Stimulated activated CD8-positive, alpha-beta memory T cell treated with anti-CD3 and anti-CD28 coated beads, Interleukin-2, amount 100 ng/mL, for 48 hours (primary cell): Measurements from ENCODE around the gene TCTA.
"Not testable (repeated sequence)": the region's sequence is repeated elsewhere in the genome, so short reads cannot be mapped to it uniquely, and the experiment has no call there.

Experiments used
- DNase-seq, 2 donors: peaks; one replicate each; pipeline ENCODE4 v3.0.0-alpha.2; 2020; ENCODE audit warnings: low read depth in 2 of 2

Gene TCTA, protein sequence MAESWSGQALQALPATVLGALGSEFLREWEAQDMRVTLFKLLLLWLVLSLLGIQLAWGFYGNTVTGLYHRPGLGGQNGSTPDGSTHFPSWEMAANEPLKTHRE

DNA sequence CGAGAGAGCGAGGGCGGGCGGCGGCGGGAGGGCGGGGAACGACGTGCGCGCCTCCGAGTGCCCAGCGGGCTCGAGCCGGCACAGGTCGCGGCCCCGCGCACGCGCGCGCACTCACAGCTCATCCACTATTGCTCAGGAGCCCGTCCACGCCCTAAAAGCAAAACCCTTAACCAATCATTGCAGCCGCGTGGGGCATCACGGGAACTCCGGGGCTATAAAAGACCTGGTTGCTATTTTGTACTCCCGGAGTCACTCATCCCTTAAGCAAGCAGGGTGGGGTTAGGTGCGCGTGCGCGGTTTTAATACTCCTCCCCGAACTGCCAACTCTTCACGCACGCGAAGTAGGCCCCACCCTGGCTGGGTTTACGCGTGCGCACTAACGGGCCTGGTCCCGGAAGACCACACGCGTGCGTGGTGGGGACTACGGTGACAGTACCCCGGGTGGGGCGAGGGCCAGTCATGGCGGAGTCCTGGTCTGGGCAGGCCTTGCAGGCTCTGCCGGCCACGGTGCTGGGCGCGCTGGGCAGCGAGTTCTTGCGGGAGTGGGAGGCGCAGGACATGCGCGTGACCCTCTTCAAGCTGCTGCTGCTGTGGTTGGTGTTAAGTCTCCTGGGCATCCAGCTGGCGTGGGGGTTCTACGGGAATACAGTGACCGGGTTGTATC lies at the start of gene TCTA, which contains the start of gene RHOA:
TSS of gene TCTA (plus strand) at position 456 of the 664 bp plus-strand sequence. CDS start at position 460, 4 bp downstream.
TSS of gene RHOA (minus strand) at position 9 of the 664 bp plus-strand sequence. CDS start 36,387 bp downstream, outside the sequence.
- DNase-seq, result peak; percentile 97 to 98

DNA sequence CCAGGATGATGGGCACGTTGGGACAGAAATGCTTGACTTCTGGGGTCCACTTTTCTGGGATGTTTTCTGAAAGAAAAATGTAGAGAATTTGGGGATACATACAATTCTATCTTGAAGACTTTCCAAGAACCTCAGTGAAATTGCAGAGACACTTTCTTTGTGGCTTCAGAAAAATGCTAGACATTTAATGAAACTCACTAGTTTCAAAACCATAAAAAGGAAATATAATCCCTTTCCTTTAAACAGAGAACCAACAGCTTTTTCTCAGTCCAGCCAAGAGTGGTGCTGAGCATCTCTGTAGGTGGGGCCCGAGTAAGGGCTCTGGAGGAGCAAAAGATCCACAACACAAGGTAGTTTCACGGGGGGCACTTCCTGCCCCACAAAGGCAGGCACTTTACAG lies 49.7 kb upstream of the TCTA start:
- no peak for DNase-seq

DNA sequence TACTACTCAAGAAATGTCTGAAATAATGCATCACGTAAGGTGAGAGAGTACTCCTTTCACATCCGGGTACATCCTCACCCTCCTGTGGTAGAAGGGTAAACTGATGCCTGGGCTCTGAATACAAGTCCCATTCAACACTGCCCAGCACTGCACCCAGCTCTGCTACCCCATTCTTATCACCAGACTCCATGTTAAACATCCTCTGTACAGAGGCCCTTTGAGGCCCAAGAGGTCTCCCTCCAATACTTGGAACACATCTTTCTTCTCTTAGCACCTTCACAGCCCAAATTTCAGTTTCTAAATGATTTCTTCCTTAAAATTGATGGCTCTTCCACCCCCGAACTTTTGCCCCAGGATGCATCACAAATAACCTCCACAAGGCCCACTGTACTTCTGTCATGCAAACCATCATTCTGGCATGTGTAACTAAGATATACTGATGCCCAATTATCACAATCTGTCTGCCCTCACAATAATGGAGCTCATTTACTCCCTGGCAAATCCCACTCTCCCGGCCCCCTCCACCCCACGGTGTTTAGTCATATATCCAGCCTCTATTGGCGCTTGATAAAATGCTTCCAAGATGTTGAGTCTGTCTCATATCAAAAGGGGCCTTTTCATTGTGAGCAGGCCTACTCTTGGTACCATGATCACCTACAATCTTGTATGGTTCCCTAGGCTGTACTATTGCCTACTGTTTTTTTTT lies 41.5 kb upstream of the TCTA start:
- no peak for DNase-seq

DNA sequence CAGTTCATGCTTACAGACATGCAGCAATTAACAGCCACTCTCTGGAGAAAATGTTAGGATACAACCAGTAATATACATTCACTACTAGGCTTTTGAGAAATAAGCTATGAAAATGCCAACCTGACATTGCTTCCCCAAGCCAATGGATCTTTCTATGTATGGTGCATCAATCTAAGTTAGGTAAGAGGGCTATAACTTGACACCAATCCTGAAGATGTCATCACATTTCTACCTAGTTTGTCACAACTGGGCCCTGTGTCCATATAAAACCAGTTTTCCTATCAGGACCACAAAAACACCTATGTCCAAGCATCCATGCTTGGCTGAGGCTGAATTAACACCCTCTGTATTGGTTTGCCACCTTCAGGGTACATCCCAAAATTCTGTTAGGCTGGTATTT lies 40.3 kb upstream of the TCTA start:
- DNase-seq, result no peak

DNA sequence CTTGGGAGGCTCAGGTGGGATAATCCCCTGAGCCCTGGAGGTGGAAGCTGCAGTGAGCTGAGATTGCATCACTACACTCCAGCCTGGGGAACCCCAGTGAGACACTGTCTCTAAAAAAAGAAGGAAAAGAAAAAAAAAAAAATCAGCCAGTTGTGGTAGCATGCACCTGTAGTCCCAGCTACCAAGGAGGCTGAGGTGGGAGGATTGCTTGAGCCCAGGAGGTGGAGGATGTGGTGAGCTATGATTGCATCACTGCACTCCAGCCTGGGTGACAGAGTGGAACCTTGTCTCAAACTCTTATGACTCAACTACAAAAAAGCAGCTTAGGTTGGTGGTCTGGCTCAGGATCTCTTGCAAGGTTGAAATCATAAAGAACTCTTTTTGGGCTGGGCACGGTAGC lies 34.7 kb upstream of the TCTA start:
- DNase-seq, result peak; percentile 22 to 52

DNA sequence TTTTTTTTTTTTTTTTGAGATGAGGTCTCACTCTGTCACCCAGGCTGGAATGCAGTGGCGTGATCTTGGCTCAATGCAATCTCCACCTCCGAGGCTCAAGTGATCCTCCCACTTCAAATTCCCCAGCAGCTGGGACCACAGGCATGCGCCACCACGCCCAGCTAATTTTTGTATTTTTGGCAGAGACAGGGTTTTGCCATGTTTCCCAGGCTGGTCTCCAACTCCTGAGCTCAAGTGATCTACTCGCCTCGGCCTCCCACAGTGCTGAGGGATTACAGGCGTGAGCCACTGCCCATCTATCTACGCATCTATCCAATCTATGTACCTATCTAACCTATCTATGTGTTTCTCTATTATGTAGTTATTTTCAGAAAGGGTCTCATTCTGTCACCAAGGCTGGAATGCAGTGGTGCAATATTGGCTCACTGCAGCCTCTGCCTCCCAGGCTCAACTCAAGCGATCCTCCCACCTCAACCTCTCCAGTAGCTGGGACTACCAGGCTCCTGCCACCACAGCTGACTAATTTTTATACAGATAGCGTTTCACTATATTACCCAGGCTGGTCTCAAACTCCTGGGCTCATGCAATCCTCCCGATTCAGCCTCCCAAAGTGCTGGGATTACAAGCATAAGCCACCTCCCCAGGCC lies 33.9 kb upstream of the TCTA start:
- DNase-seq, result no peak

DNA sequence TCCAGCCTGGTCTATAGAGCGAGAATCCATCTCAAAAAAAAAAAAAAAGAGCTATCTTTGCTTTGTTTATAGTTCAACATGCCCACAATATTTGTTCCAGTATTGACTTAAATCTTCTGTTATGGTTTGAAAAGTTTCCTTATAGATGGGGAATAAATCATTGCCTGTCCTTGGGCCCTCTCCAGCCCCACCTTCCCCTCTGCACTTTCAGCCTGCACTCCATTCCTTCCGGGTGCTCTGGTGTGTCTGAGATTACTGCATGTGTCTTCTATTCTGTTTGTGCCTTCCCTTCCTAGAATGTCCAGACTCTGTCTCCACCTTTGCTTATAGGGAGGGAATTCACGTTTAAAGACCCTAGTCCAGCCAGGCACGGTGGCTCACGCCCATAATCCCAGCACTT lies 28.8 kb upstream of the TCTA start:
- DNase-seq, result no peak

DNA sequence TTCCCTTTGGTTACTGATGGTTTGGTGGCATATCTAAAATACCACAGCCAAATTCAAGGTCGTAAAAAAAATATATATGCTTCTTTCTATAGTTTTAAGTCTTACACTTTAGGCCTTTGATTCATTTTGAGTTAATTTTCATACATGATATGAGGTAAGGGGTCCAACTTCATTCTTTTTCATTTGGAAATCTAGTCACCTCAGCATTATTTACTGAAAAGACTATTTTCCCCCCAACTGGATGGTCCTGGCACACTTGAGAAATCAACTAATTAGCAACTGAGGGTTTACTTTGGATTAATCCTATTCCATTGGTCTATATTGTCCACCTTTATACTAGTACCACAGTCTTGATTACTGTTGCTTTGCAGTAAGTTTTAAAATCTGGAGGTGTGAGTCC lies 26.6 kb upstream of the TCTA start:
- DNase-seq, result no peak

DNA sequence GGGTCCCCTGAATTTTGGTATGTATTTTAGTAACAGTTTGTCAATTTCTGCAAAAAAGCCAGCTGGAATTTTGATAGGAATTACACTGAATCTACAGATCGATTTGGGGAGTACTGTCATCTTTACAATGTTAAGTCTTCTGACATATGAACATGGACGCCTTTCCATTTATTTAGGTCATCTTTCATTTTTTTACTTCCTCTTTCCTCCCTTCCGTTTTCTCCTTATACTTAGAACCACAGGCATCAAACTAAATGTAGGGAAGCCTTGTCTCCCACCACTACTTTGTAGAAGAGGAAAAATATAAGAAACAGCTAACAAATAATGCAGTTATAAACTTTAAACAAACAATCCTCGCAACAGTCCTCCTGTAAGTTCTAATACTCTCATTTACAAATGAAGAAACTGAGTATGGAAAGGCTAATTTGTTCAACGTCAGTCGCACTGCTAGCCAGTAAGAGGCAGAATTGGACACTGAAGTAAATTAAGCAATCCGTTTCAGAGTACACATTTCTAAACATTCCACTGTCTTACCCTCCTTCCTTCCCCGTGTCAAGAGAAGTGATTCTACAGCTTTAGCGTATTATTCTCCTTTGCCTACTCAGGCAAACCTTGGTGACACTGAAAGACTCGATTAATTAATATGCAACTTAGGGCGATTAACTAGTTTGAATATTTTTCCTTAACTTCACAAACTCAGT lies 26.0 kb upstream of the TCTA start:
- DNase-seq, result no peak

DNA sequence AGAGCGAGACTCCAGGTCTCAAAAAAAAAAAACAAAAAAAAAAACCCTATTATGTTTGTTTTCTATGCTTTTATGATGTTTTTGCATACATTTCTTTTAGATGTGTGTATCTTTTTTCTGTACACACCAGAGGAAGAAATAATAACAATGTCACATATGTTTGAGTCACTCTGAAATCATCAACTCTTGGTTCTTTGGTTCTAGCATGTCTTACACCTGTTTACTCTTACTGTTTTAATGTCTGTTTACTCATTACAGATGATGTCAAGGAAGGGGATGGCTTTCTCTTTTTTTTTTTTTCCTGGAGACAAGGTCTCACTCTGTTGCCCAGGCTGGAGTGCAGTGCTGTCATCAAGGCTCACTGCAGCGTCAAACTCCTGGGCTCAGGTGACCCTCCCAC lies 24.5 kb upstream of the TCTA start:
- no peak for DNase-seq

DNA sequence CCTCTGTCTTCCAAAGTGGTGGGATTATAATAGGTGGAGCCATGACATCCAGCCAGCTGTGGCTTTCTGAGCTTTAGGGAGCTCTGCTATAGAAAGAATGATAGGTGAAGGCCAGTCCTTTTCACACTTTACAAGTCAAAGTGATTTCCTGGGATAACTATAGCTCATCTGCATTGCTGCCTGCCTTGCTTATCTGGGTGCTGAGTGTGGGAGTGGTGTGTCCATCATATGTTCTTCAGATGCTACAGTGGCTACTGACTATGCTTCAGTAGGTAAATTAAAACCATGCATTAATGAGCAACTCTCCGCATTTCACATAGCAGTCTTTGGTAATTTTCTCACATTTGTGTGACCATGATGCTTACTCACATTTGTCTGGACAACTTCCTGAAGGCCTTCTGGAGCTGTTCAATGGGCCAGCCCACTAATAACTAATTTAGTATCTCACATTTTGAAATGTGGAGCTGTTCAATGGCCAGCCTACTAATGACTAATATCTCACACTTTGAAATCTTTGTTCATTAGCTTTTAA lies 23.9 kb upstream of the TCTA start:
- no peak for DNase-seq

DNA sequence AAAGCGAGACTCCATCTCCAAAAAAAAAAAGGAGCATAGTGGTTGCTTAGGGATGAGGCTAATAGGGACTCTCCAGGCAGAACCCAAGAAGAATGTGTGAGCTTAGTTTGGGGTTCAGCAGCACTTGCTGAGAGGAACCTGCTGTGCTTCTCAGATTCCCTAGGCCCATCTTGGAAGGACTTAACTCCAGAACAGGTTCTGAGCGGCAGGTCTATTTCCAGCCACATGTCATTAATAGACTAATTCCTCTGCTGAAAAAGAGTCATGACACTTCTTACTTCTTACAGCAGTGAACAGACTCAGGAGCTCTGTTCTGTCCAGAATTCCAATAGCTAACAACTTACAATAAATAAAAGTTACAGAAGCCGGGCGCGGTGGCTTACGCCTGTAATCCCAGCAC lies 22.9 kb upstream of the TCTA start:
- DNase-seq, result no peak

DNA sequence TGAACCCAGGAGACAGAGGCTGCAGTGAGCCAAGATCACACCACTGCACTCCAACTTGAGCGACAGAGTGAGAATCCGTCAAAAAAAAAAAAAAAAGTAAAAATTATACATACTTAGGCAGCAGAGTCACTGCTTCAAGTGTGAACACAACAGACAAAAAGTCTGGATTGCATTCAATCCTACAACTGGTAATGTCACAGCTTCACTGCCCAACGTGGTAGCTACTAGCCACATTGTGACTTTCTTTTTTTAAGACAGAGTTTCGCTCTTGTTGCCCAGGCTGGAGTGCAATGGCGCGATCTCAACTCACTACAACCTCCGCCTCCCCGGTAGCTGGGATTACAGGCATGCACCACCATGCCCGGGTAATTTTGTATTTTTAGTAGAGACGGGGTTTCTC lies 20.9 kb upstream of the TCTA start:
- not testable (repeated sequence) for DNase-seq

DNA sequence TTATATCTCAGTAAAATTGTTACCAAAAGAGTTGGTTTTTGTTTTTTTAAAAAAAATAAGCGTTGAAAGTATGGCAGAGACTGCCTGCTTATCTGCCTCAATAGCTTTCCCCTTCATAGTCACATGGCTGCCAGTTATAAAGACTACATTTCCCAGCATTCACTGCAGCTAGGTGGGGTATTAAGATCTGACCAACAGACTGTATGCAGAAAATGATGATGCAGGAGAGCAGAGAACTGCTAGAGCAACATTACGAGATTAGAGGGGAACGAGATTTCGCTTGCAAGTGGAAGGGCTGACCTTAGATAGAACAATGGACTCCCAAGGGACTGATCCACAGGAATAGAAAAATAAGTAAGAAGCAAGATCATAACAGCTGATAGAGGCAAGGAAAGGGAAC lies 14.8 kb upstream of the TCTA start:
- no peak for DNase-seq

DNA sequence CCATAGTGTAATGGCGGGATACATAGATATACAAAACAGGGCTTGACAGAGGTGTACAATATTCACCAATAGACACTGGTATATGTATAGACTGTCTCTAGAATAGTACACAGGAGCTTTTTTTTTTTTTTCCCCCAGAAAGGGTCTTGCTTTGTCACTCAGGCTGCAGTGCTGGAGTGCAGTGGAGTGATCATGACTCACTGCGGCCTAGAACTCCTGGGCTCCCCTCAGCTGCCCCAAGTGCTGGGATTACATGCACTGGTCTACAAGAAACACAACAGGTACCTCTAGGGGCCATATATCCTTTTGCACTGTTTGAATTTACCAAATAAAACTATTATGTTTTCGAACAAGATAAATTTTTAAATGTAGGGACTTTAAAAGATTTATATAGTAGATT lies 12.8 kb upstream of the TCTA start:
- DNase-seq, result no peak

DNA sequence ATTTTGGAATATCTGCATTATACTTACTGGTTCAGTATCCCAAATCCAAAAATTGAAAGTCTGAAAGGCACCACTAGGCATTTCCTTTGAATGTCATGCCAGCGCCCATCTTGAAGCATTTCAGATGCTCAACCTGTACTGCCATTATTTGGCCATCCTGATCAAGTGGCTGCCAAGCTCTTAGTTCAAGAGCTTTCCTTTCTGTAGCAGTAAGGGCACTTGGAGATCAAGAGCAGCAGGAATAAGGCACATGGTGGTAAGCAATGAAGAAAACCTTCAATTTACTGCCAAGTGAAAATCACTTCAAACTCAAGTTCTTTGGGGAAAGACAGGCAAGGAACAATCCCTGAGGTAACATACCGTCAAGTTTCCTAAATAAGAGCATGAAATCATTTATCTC lies 10.5 kb upstream of the TCTA start:
- DNase-seq, result no peak

DNA sequence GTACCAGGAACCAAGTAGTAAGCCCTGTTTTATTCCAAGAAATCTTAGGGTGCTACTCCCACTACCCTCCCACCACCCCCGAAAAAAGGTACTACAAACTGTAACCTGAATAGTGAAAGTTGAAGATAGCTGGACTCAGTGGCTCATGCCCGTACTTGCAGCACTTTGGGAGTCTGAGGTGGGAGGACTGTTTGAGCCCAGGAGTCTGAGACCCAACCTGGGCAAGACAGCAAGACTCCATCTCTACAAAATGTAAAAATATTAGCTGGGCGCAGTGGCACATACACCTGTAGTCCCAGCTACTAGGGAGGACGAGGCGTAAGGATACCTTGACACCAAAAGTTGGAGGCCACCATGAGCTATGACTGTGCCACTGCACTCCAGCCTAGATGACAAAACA lies 8.3 kb upstream of the TCTA start:
- no peak for DNase-seq

DNA sequence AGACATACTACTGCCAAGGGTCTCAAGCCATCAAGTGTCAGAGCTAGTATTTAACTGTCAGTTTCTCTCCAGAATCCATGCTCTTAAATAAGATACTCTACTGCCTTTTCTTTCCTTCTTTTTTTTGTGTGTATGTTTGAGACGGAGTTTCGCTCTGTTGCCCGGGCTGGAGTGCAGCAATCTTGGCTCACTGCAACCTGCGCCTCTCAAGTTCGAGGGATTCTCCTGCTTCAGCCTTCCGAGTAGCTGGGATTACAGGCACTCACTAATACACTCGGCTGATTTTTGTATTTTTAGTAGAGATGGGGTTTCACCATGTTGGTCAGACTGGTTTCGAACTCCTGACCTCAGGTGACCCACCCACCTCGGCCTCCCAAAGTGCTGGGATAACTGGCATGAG lies 6.7 kb upstream of the TCTA start:
- not testable (repeated sequence) for DNase-seq

DNA sequence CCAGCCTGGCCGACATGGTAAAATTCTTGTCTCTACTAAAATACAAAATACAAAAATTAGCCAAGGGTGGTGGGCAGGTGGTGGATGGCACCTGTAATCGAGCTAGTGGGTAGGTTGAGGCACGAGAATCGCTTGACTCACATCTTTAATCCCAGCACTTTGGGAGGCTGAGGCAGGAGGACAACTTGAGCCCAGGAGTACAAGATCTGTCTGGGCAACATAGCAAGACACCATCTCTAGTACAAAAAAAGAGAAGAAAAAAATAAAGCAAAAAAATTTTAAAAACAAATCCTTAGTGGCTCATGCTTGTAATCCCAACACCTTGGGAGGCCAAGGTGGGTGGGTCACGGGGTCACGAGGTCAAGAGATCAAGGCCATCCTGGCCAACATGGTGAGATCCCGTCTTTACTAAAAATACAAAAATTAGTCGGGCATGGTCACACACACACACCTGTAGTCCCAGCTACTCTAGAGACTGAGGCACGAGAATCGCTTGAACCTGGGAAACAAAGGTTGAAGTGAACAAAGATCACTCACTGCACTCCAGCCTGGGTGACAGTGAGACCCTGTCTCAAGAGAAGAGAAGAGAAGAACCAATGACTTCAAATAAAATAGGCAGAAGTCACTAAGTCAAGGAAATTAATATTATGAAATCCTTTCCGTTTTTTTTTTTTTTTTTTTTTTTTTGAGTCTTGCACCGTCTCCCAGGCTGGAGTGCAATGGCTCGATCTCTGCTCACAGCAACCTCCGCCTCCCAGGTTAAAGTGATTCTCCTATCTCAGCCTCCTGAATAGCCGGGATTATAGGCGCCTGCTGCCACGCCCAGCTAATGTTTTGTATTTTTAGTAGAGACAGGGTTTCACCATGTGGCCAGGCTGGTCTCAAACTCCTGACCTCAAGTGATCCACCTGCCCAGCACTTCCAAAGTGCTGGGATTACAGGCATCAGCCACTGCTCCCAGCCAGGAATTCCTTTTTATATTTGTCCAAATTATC lies 5.4 kb upstream of the TCTA start:
- DNase-seq, result no peak

DNA sequence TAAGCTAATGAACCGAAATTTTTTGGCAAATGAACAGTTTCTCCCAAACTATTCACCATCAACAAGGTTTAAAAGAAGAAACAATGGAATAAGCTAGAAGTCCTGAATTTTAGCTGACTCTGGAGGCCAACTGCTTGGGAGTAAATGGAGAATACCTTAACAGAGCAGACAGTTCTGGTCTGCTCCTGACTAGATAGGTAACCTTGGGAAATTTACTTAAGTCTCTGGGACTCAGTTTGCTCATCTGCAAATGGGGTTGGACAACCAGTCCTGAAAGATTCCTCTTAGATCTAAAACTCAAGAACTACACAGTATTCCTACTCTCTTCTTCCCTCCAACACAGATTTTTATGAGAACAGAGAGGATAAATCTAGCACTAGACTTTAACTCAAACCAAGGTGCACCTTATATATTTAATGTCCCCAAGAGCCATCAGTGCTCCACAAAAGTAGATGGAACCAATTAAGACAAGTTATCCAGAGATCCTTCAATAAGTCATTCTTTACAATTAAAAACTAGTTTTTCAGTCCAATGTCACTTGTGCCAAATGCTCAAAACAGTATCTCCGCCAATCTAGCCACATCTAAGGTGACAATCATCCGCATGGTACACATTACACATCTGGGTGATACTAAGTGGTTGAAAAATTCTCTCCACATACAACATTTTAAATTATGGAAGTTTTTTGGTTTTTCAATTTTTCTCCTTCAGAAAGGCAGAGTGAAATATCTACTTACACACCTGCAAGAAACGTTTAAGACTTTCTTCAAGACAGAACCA lies 2.0 kb upstream of the TCTA start:
- DNase-seq, result no peak
